ENCODE results near the gene DRAM1.

DRAM1 gene

GRCh38 chr12:101967506-101967905 lies 90.1 kb downstream of the DRAM1 start:
- TF ChIP-seq CTCF (conservative IDR thresholded peaks at IDR 0.05; ENCODE audit: low read depth): no peak
- ChIA-PET CTCF (no interaction called here), POLR2A (ENCODE audit: low non-redundant PET) (no interaction called here)
- DNase-seq (ENCODE audit: low spot score): no peak
- no peak overlapping the region for H3K27ac ChIP-seq

- no peak for TF ChIP-seq CTCF (conservative IDR thresholded peaks at IDR 0.05; ENCODE audit: low read depth)
- ChIA-PET POLR2A (ENCODE audit: low non-redundant PET) (no interaction called here), CTCF (no interaction called here)
- DNase-seq (ENCODE audit: low spot score): no peak
- H3K27ac ChIP-seq: no peak overlapping the region
These were observed 91.4 kb downstream of the DRAM1 start for GRCh38 chr12:101968770-101969169.

Measured in RWPE1 (cell line).